ENCODE data around the gene CDH22.

The CDH22 gene

DNA sequence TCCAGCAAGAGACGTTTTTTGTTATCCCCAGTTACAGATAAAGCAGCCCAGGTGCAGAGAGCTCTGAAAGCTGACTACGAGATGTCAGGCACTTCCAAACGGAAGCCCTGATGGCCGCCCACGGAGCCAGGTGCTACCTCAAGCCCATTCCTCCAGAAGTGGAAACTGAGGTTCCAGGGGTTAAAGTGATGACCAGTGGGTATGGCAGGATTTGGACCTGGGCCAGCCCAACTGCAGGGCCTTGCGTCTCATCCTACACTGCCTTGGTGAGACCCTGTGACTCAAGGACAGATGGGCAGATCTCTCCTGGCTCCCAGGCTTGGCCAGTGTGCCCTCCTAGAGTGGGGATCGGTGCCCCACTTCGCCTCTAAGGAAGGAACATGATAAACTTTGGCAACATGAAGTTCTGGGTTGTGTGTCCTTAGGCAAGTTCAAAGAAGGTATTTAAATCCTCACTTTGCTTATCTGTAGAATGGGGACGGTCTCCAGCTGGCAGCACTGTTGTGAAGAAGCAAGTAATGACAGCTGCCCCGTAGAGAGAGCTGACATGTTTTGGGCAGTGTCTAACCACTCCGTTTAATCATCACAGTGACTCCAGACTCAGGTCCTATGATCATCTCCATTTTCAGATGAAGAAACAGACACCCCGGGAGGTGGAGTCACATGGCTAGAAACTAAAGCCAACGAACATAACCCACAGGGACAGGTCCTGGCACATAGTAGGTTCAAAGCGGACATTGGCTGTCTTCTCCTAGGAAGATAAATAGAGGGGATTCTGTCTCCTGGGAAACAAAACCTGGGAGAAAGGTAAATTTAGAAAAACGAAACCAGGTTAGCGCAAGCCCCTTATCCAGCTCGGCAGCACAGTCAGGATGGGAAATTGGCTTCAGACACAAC is 34.4 kb upstream of the CDH22 start:
- no peak for DNase-seq

GRCh38 chr20:46342010-46342378 is 33.7 kb upstream of the CDH22 start:
- DNase-seq: no peak

GRCh38 chr20:46341074-46342009 is 33.0 kb upstream of the CDH22 start:
- DNase-seq: no peak

DNA sequence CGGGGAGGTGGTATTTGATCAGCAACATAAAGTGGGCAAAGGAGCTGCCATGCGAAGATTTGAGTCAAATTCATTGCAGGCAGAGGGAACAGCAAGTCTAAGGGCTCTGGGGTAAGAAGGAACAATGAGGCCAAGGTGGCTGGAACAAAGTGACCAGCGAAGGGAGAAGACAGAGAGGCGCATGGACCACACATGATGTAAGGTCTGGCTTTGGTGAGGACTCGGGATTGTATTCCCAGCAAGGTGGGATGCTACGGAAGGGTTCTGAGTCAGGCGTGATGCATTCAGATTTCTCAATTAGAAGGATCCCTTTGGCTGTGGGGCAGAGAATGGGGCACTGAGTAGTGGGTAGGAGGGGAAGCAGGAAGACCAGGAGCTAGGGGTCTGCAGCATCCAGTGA is 30.7 kb upstream of the CDH22 start:
- DNase-seq: no peak

- no peak for DNase-seq
These were observed 28.4 kb upstream of the CDH22 start for GRCh38 chr20:46336735-46337134.

GRCh38 chr20:46334303-46334904 is 26.1 kb upstream of the CDH22 start:
- no peak for DNase-seq

DNA sequence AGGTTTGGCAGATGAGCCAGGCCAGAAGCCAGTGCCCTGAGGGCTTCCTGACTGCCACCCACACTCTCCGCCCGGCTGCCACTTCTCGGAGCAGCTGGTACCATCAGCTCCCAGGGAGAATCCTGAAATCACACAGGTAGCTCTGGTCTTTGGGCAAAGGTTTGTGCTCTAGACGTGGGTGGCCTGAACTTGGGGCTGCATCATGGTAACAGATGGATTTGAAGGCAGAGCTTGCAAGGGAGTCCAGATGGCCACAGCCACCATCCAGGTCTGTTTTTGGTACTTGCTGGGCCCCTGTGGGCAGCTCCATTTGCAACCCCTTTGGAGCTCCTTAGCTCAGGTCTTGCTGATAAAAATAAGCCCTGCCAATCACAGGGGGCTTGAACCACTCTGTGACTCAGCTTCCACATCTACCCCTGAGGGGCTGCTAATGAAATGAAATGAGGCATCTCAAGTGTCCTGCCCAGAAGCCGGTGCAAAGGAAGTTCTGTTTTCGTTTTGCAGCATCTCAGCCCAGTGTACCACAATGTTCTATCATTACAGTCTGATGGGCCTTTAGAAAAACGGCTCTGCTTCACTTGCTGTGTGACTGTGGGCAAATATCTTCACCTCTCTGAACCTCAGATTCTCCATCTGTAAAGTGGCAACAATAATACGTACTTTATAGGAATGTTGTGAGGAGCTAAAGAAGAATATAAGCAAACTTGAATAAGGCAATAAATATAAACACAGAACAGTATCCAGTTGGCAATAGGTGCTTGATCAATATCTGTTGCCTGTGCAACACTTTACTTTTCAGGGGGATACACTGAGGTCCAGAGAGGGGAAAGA is 25.1 kb upstream of the CDH22 start:
- no peak for DNase-seq

- DNase-seq: no peak
These were observed 24.3 kb upstream of the CDH22 start for GRCh38 chr20:46332373-46333160.

DNA sequence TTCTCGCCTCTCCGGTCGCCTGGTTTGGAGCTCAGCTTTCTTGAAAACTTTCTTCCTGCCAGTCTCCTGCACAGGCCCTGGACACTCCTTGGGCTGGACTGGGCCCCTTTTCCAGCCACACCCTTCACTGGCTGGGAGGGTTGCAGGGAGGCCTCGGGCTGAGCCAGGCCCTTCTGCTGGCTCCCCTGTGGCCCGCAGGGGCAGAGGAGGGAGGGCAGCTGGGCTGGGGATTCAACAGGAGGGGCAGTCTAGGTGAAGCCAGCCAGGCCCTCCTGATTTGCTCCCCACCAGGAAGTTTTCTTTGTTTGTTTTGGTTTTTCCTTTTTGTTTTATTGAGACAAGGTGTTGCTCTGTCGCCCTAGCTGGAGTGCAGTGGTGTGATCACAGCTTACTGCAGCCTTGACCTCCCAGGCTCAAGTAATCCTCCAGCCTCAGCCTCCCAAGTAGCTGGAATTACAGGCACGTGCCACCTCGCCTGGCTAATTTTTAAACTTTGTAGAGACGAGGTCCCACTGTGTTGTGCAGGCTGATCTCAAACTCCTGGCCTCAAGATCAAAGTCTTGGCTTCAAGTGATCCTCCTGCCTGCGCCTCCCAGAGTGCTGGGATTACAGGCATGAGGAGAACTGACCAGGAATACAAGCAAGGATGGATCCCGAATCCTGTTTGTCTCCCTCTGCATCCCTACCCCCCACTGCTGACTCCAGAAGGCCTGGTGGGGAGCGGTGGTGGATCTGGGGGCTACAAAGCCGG is 23.5 kb upstream of the CDH22 start:
- DNase-seq: no peak

DNA sequence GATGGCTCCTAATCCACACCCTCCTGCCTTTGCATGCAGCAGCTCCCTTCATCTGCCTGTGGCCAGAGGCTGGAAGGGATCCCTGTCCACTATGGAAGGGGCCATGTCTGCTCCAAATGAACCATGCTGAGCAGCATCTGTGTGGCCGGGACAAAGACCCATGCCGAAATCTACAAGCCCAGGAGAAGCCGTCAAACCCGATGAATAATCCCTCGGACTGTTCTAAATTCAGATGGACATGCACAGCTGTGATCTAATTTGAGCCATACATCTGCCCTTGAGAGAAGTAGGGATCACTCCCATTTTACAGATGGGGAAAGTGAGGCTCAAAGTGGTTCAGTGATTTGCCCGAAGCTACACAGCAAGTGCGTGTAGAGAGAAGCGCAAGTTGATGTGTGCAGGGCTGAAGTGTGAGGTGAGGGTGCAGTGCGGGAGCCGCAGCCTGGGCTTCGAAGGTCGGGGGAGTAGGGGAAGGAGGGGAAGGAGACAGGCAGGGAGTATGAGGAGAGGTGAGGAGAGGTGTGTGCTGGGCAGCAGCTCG is 22.6 kb upstream of the CDH22 start:
- DNase-seq: no peak

GRCh38 chr20:46330072-46330763 is 21.9 kb upstream of the CDH22 start:
- no peak for DNase-seq

- no peak for DNase-seq
These were observed 20.0 kb upstream of the CDH22 start for GRCh38 chr20:46328200-46328882.

DNA sequence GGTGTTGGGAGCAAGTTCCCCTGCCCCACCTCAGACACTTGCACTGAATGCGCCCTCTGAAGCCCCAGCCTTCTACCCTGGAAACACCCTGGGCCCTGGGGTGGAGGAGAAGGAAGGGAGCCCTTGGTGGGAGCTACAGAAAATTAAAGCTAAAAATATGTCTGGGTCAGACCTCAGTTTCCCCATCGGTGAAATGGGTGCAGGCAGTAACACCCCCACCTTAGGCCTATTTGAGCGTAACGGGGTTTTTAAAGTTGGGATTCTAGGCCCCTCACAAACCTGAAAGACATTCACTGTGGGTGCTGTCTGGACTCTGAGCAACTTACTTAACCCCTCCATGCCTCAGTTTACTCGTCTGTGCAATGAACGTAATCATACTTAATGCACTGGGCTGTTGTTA is 19.3 kb upstream of the CDH22 start:
- no peak for DNase-seq

GRCh38 chr20:46325789-46326188 is 17.5 kb upstream of the CDH22 start:
- no peak for DNase-seq

DNA sequence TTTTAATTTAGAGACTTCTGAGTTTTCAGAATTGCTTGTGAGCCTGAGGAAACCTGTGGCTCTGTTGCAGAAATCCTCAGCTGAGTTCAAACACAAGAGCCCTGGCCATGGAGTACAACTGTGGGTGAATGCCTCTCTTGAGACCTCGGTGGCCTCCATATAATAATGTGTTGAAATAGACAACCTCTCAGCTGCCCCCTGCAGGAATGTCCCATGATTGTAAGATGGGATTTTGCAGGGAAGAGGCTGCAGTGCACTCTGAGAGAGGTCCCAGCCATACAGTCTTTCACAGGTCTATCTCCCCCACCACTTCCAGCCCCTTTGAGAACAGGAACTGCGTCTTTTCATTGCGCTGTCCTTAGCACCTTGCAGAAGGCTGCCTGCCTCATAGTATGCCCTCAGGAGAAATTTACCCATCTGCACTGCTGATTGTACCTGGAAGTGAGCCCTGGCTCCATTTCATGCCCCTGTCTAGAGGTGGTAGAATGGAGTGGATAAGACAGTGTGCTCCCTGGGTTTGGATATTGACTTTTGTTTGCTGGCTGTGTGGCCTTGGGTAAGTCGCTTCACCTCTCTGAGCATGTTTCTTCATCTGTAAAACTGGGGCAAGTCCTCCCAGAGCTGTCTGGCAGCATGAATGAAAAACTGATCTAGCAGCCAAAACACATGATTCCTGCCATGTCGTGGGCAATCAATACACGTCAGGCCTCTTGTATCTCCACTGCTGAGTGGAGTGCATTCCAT is 16.8 kb upstream of the CDH22 start:
- no peak for DNase-seq

DNA sequence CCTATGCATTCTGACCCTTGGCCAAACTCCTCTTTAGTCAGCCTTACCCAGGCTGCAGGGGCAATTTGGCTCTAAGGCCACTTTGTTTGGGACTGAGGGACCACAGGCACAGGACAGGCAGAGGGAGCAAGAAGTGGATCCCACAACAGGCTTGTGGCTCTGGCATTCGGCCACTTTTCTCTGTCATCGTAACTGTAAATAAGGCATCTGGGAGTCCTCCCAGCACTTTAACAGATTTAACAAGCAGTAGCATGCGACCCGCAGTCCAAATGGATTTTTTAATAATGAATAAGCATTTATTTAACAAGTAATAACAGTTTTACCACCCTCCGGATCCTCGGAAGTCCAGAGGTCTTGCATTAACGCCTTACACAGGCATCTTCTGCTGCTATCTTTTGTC is 16.1 kb upstream of the CDH22 start:
- DNase-seq: no peak

DNA sequence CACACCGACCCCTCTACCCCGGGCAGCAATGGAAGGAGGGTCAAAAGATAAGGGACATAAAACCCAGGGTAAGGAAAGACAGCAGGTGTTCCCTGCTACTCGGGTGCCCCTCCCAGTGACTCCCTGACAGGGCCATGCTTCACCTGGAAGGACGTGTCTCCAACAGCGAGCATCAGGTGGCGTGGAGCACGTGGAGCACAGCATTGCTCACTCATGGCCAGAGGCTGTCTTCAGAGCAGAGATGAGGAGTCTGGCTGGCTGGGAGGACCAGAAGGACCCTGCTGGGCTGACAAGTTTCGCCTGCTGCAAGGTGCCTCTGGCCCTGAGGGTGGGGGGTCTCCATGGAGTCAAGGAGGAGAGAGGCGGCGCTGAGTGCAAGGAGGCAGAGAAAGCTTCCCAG is 15.3 kb upstream of the CDH22 start:
- no peak for DNase-seq

DNA sequence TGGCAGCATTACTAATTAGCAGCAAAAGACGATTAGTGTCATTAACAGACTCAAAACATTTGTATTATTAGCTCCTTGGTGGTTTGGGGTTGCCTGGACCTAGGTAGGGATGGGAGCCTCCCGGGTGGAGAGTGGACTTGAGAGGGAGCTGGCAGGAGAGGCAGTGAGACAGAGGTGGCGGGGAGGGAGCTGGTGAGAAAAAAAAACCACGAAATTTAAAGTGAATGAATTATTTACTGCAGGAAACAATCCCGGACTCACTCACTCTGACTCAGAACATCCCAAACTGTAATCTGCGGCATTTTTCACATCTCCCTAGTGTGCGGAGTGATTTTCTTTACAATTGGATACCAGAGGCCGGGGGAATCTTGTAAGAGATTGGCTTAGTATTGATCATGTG is 14.3 kb upstream of the CDH22 start:
- no peak for DNase-seq

All from activated CD4-positive, alpha-beta T cell treated with anti-CD3 and anti-CD28 coated beads for 4 hours (primary cell).